K562 (cell line): Measurements from ENCODE around the gene ZNF862. TPM values are rescaled to one million over a fixed set of nuclear protein-coding genes. Genes with fewer than 3 reads are reported as not detected.

Experiments
- CBFA2T3 ChIP-seq: fragments of 450-650 bp; IDR thresholded peaks from 2 replicates; pipeline ENCODE4 v1.6.1; 2017
- GTF2F1 ChIP-seq: IDR thresholded peaks from 2 replicates; pipeline ENCODE4 v1.6.1; 2011; ENCODE audit warnings: low read depth, low read length, improper control_type of control experiment
- SMAD2 ChIP-seq: fragments of 150-350 bp; IDR thresholded peaks from 2 replicates; pipeline ENCODE4 v1.6.1; 2014; ENCODE audit warnings: low read depth, mild to moderate bottlenecking, low read length
- ZZZ3 ChIP-seq: fragments of 450-650 bp; IDR thresholded peaks from 2 replicates; pipeline ENCODE4 v1.6.1; 2016; ENCODE audit warnings: antibody characterized with exemption, mild to moderate bottlenecking, moderate library complexity
- polyA plus RNA-seq, 8 experiments: library from polyadenylated mRNA; depleted of rRNA in 4 of 8; stranded (reverse) in 5 of 8; unstranded in 3 of 8; fragments of >200 nt; fragmentation: Nextera tagmentation in 2 of 8; fragmentation: Illumina TruSeq in 1 of 8; extraction: Ambion mirVana in 2 of 8; extraction: Trizol in 1 of 8; gene quantifications; 2 replicates each; pipeline versions ENCODE4 v1.2.1 to v1.2.3, GENCODE V29; 2011 to 2014; ENCODE audit warnings: inconsistent platforms in 1 of 8, missing spikeins in 1 of 8
- total RNA-seq, 7 experiments: library from RNA; depleted of rRNA in 6 of 7; stranded (reverse); fragments of >200 nt in 6 of 7; fragmentation: Illumina TruSeq in 2 of 7; extraction: Trizol in 2 of 7; gene quantifications; 2 replicates each; pipeline versions ENCODE4 v1.2.1 to v1.2.3, GENCODE V29; 2011 to 2021; ENCODE audit warnings: low replicate concordance in 1 of 7
- TF ChIP-seq, protein P1 (sequence below), 2 experiments: fragments of 450-650 bp; formaldehyde crosslinking in 1 of 2; IDR thresholded peaks; 2 replicates each; pipeline versions ENCODE4 v1.4.0 to v1.6.1; 2014 to 2020; ENCODE audit warnings: mild to moderate bottlenecking in 2 of 2, borderline replicate concordance in 1 of 2, low read depth in 1 of 2
- TF ChIP-seq, protein P2 (sequence below), 2 experiments: fragments of 250-450 bp in 1 of 2; fragments of 450-650 bp in 1 of 2; sonication (Bioruptor Pico) in 1 of 2; IDR thresholded peaks; 2 replicates each; pipeline versions ENCODE4 v1.6.1 to v1.8.0; 2016 to 2021; ENCODE audit warnings: mild to moderate bottlenecking in 2 of 2, moderate library complexity in 2 of 2, missing compliant biosample characterization in 1 of 2, missing genetic modification characterization in 1 of 2
- TF ChIP-seq, protein P3 (sequence below): fragments of 450-650 bp; IDR thresholded peaks from 2 replicates; pipeline ENCODE4 v1.7.1; 2018; ENCODE audit warnings: mild to moderate bottlenecking, low read depth; ENCODE audit not compliant: partially characterized antibody
- TF ChIP-seq, protein P4 (sequence below): sonication (generic); formaldehyde crosslinking; IDR thresholded peaks from 2 replicates; pipeline ENCODE4 v1.8.1; 2023; ENCODE audit warnings: mild to moderate bottlenecking, missing genetic modification reagents
- TF ChIP-seq, protein P5 (sequence below): fragments of 250-450 bp; sonication (Bioruptor Pico); IDR thresholded peaks from 2 replicates; pipeline ENCODE4 v1.4.0; 2020; ENCODE audit warnings: mild to moderate bottlenecking, moderate library complexity, borderline replicate concordance

Gene ZNF862
- total and polyA plus RNA-seq, 9 of the 15 experiments (the other 6 are each of a cell fraction or from before 2014, with no cell fraction given) = 1.1 to 3.9 (median 2.6) TPM

DNA sequence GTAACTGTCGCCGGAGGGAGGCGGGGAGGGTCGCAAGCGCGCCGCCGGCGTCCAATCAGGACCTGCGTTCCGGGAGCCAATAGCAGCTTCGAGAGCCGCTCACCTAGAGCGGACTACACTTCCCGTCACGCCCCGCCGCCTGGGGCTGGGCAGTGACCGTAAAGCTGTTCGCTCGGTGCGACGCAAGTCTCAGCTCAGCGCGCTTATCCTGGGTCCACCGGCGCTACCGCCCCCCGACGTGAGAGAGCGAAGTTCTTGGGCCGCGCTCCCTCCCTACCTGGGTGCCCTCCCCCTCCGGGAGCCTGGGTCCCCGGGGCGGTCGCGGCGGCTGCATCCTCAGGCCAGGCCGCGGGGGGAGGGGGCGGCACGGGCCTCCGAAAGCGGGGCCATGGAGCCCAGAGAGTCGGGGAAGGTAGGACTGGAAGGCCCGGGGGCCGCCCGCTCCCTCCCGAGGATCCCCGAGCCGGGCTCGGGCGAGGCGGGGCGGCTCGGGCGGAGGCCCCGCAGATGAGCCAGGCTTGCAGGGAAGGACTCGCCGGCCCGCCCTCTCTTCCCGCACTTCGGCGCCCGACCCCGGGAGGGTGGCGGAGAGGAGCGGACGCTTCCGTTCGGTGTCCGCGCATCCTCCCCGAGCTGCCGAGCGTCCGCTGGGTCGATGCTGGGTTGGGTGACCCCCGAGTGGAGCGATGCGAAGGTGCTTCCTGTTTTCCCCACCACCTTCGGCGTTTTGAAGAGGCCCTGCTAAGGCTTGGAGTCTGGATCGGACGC lies at the start of gene ZNF862 (continued):
- TF ChIP-seq, protein P1, sequence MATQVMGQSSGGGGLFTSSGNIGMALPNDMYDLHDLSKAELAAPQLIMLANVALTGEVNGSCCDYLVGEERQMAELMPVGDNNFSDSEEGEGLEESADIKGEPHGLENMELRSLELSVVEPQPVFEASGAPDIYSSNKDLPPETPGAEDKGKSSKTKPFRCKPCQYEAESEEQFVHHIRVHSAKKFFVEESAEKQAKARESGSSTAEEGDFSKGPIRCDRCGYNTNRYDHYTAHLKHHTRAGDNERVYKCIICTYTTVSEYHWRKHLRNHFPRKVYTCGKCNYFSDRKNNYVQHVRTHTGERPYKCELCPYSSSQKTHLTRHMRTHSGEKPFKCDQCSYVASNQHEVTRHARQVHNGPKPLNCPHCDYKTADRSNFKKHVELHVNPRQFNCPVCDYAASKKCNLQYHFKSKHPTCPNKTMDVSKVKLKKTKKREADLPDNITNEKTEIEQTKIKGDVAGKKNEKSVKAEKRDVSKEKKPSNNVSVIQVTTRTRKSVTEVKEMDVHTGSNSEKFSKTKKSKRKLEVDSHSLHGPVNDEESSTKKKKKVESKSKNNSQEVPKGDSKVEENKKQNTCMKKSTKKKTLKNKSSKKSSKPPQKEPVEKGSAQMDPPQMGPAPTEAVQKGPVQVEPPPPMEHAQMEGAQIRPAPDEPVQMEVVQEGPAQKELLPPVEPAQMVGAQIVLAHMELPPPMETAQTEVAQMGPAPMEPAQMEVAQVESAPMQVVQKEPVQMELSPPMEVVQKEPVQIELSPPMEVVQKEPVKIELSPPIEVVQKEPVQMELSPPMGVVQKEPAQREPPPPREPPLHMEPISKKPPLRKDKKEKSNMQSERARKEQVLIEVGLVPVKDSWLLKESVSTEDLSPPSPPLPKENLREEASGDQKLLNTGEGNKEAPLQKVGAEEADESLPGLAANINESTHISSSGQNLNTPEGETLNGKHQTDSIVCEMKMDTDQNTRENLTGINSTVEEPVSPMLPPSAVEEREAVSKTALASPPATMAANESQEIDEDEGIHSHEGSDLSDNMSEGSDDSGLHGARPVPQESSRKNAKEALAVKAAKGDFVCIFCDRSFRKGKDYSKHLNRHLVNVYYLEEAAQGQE (IDR thresholded peaks at IDR 0.05; ENCODE audit: borderline replicate concordance) = no peak
- TF ChIP-seq, protein P1 (CRISPR knock-in tag; IDR thresholded peaks at IDR 0.05; ENCODE audit: low read depth) = peak; percentile 66; the same call in 1 of the 2 replicates
- TF ChIP-seq, protein P2, sequence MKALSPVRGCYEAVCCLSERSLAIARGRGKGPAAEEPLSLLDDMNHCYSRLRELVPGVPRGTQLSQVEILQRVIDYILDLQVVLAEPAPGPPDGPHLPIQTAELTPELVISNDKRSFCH (CRISPR knock-in tag; IDR thresholded peaks at IDR 0.05) = no peak
- TF ChIP-seq, protein P2 (tag; IDR thresholded peaks at IDR 0.05) = peak; percentile 93
- TF ChIP-seq, protein P3, sequence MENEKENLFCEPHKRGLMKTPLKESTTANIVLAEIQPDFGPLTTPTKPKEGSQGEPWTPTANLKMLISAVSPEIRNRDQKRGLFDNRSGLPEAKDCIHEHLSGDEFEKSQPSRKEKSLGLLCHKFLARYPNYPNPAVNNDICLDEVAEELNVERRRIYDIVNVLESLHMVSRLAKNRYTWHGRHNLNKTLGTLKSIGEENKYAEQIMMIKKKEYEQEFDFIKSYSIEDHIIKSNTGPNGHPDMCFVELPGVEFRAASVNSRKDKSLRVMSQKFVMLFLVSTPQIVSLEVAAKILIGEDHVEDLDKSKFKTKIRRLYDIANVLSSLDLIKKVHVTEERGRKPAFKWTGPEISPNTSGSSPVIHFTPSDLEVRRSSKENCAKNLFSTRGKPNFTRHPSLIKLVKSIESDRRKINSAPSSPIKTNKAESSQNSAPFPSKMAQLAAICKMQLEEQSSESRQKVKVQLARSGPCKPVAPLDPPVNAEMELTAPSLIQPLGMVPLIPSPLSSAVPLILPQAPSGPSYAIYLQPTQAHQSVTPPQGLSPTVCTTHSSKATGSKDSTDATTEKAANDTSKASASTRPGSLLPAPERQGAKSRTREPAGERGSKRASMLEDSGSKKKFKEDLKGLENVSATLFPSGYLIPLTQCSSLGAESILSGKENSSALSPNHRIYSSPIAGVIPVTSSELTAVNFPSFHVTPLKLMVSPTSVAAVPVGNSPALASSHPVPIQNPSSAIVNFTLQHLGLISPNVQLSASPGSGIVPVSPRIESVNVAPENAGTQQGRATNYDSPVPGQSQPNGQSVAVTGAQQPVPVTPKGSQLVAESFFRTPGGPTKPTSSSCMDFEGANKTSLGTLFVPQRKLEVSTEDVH = peak; percentile 52
- TF ChIP-seq, protein P4, sequence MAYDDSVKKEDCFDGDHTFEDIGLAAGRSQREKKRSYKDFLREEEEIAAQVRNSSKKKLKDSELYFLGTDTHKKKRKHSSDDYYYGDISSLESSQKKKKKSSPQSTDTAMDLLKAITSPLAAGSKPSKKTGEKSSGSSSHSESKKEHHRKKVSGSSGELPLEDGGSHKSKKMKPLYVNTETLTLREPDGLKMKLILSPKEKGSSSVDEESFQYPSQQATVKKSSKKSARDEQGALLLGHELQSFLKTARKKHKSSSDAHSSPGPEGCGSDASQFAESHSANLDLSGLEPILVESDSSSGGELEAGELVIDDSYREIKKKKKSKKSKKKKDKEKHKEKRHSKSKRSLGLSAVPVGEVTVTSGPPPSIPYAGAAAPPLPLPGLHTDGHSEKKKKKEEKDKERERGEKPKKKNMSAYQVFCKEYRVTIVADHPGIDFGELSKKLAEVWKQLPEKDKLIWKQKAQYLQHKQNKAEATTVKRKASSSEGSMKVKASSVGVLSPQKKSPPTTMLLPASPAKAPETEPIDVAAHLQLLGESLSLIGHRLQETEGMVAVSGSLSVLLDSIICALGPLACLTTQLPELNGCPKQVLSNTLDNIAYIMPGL (CRISPR knock-in tag) = 0 out of 2 replicates have a peak, but pooled peaks have one; percentile 57
- TF ChIP-seq SMAD2 = no peak
- no peak for TF ChIP-seq GTF2F1
- TF ChIP-seq CBFA2T3 = no peak
- TF ChIP-seq, protein P5, sequence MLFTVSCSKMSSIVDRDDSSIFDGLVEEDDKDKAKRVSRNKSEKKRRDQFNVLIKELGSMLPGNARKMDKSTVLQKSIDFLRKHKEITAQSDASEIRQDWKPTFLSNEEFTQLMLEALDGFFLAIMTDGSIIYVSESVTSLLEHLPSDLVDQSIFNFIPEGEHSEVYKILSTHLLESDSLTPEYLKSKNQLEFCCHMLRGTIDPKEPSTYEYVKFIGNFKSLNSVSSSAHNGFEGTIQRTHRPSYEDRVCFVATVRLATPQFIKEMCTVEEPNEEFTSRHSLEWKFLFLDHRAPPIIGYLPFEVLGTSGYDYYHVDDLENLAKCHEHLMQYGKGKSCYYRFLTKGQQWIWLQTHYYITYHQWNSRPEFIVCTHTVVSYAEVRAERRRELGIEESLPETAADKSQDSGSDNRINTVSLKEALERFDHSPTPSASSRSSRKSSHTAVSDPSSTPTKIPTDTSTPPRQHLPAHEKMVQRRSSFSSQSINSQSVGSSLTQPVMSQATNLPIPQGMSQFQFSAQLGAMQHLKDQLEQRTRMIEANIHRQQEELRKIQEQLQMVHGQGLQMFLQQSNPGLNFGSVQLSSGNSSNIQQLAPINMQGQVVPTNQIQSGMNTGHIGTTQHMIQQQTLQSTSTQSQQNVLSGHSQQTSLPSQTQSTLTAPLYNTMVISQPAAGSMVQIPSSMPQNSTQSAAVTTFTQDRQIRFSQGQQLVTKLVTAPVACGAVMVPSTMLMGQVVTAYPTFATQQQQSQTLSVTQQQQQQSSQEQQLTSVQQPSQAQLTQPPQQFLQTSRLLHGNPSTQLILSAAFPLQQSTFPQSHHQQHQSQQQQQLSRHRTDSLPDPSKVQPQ = 0 out of 2 replicates have a peak, but pooled peaks have one; percentile 8
- no peak for TF ChIP-seq ZZZ3
